Measurements from ENCODE around the gene EBP.

The EBP gene

GRCh38 chrX:48497871-48498270, 23.7 kb upstream of the EBP start:
- Histone ChIP-seq H3K4me3 (ENCODE audit: low read depth, low read length) (no peak overlapping the region), H3K9ac (ENCODE audit: low read depth, low read length) (no peak overlapping the region), H3K27me3 (ENCODE audit: control insufficient read depth, insufficient read depth, low read length) (no peaks in the 10 kb centered on the region), H3K4me1 (ENCODE audit: control insufficient read depth, insufficient read depth, low read length) (no peaks in the 10 kb centered on the region), H3K36me3 (ENCODE audit: control insufficient read depth, insufficient read depth, low read length) (no peaks in the 10 kb centered on the region), H3K9me3 (ENCODE audit: control insufficient read depth, insufficient read depth, low read length) (no peaks in the 10 kb centered on the region)

DNA sequence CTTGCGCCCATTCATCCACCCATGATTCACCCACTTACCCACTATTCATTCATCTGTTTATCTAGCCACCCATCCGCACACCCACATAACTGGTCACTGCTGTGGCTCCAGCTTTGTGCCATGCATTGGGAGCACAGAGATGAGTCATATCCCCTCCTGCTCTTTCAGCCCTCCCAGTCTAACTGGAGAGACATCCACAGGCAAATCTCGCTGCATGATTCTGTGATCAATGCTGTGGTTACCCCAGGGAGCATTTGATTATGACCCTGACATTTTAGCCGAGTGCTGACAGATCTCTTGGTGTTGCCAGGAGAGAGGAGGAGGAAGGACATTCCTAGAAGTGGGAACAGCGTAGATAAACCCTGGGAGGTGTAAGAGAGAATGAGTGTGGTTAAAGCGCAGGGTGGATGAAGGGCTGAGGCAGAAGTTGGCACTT, 23.2 kb upstream of the EBP start:
- H3K4me3 ChIP-seq (ENCODE audit: low read depth, low read length): no peak overlapping the region
- H3K27me3 ChIP-seq (ENCODE audit: control insufficient read depth, insufficient read depth, low read length): no peaks in the 10 kb centered on the region
- H3K4me1 ChIP-seq (ENCODE audit: control insufficient read depth, insufficient read depth, low read length): no peaks in the 10 kb centered on the region
- H3K9me3 ChIP-seq (ENCODE audit: control insufficient read depth, insufficient read depth, low read length): no peaks in the 10 kb centered on the region
- H3K9ac ChIP-seq (ENCODE audit: low read depth, low read length): no peak overlapping the region
- no peaks in the 10 kb centered on the region for H3K36me3 ChIP-seq (ENCODE audit: control insufficient read depth, insufficient read depth, low read length)

DNA sequence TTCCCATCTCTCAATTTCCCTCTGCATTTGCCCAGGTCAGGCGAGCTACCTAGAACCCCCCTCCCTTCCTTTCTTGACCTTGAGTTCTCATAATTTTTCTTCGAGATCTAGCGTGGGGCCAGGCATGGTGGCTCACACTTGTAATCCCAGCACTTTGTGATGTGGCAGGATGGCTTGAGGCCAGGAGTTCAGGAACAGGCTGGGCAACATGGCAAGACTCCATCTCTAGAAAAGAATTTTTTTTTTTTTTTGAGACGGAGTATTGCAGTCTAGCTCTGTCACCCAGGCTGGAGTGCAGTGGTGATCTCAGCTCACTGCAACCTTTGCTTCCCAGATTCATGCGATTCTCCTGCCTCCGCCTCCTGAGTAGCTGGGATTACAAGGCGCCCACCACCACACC, 17.3 kb upstream of the EBP start:
- no peak overlapping the region for H3K4me3 ChIP-seq (ENCODE audit: low read depth, low read length)
- no peak overlapping the region for H3K9ac ChIP-seq (ENCODE audit: low read depth, low read length)
- no peaks in the 10 kb centered on the region for H3K36me3 ChIP-seq (ENCODE audit: control insufficient read depth, insufficient read depth, low read length)
- H3K9me3 ChIP-seq (ENCODE audit: control insufficient read depth, insufficient read depth, low read length): no peaks in the 10 kb centered on the region
- H3K4me1 ChIP-seq (ENCODE audit: control insufficient read depth, insufficient read depth, low read length): no peaks in the 10 kb centered on the region
- H3K27me3 ChIP-seq (ENCODE audit: control insufficient read depth, insufficient read depth, low read length): no peaks in the 10 kb centered on the region

DNA sequence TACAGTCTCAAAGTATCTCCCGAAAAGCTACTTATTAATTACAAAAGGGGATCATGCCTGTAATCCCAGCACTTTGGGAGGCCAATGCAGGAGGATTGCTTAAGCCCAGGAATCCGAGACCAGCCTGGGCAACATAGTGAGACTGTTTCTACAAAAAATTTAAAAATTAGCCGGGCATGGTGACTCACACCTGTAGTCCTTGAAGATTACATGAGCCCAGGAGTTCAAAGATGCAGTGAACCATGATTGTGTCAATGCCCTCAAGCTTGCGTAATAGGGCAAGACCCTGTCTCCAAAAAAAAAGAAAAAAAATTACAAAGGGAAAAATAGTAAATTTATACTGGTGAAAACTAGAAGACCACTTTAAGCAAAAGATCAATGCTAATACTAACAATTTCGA, 16.1 kb upstream of the EBP start:
- Histone ChIP-seq H3K4me1 (ENCODE audit: control insufficient read depth, insufficient read depth, low read length) (no peaks in the 10 kb centered on the region), H3K9me3 (ENCODE audit: control insufficient read depth, insufficient read depth, low read length) (no peaks in the 10 kb centered on the region), H3K9ac (ENCODE audit: low read depth, low read length) (no peak overlapping the region), H3K4me3 (ENCODE audit: low read depth, low read length) (no peak overlapping the region), H3K36me3 (ENCODE audit: control insufficient read depth, insufficient read depth, low read length) (no peaks in the 10 kb centered on the region), H3K27me3 (ENCODE audit: control insufficient read depth, insufficient read depth, low read length) (no peaks in the 10 kb centered on the region)

GRCh38 chrX:48507246-48507645, 14.4 kb upstream of the EBP start:
- H3K36me3 ChIP-seq (ENCODE audit: control insufficient read depth, insufficient read depth, low read length): no peaks in the 10 kb centered on the region

GRCh38 chrX:48508400-48509244, 13.0 kb upstream of the EBP start, which contains the start of gene PORCN:
Gene PORCN (plus strand): TSS chrX:48508992. CDS start chrX:48509821, 829 bp downstream.
- no peaks in the 10 kb centered on the region for H3K27me3 ChIP-seq (ENCODE audit: control insufficient read depth, insufficient read depth, low read length)
- H3K9me3 ChIP-seq (ENCODE audit: control insufficient read depth, insufficient read depth, low read length): no peaks in the 10 kb centered on the region
- no peaks in the 10 kb centered on the region for H3K36me3 ChIP-seq (ENCODE audit: control insufficient read depth, insufficient read depth, low read length)
- no peaks in the 10 kb centered on the region for H3K4me1 ChIP-seq (ENCODE audit: control insufficient read depth, insufficient read depth, low read length)
- H3K4me3 ChIP-seq (ENCODE audit: low read depth, low read length): peak within 1 kb of the TSS; percentile 64
- H3K9ac ChIP-seq (ENCODE audit: low read depth, low read length): no peak within 1 kb of the TSS

More at GRCh38 chrX:48507246-48507645, 14.4 kb upstream of the EBP start:
- Histone ChIP-seq H3K4me1 (ENCODE audit: control insufficient read depth, insufficient read depth, low read length) (no peaks in the 10 kb centered on the region), H3K4me3 (ENCODE audit: low read depth, low read length) (no peak overlapping the region), H3K9me3 (ENCODE audit: control insufficient read depth, insufficient read depth, low read length) (no peaks in the 10 kb centered on the region), H3K27me3 (ENCODE audit: control insufficient read depth, insufficient read depth, low read length) (no peaks in the 10 kb centered on the region), H3K9ac (ENCODE audit: low read depth, low read length) (no peak overlapping the region)

- H3K36me3 ChIP-seq (ENCODE audit: control insufficient read depth, insufficient read depth, low read length): no peaks in the 10 kb centered on the region
- no peak overlapping the region for H3K9ac ChIP-seq (ENCODE audit: low read depth, low read length)
- no peaks in the 10 kb centered on the region for H3K4me1 ChIP-seq (ENCODE audit: control insufficient read depth, insufficient read depth, low read length)
- H3K9me3 ChIP-seq (ENCODE audit: control insufficient read depth, insufficient read depth, low read length): no peaks in the 10 kb centered on the region
- H3K27me3 ChIP-seq (ENCODE audit: control insufficient read depth, insufficient read depth, low read length): no peaks in the 10 kb centered on the region
- peak overlapping the region; percentile 64 for H3K4me3 ChIP-seq (ENCODE audit: low read depth, low read length)
These were observed 12.4 kb upstream of the EBP start for GRCh38 chrX:48509245-48509590.

GRCh38 chrX:48509619-48510018, 12.0 kb upstream of the EBP start:
- Histone ChIP-seq H3K9ac (ENCODE audit: low read depth, low read length) (no peak overlapping the region), H3K9me3 (ENCODE audit: control insufficient read depth, insufficient read depth, low read length) (no peaks in the 10 kb centered on the region), H3K27me3 (ENCODE audit: control insufficient read depth, insufficient read depth, low read length) (no peaks in the 10 kb centered on the region), H3K4me1 (ENCODE audit: control insufficient read depth, insufficient read depth, low read length) (no peaks in the 10 kb centered on the region), H3K36me3 (ENCODE audit: control insufficient read depth, insufficient read depth, low read length) (no peaks in the 10 kb centered on the region), H3K4me3 (ENCODE audit: low read depth, low read length) (peak overlapping the region; percentile 64)

DNA sequence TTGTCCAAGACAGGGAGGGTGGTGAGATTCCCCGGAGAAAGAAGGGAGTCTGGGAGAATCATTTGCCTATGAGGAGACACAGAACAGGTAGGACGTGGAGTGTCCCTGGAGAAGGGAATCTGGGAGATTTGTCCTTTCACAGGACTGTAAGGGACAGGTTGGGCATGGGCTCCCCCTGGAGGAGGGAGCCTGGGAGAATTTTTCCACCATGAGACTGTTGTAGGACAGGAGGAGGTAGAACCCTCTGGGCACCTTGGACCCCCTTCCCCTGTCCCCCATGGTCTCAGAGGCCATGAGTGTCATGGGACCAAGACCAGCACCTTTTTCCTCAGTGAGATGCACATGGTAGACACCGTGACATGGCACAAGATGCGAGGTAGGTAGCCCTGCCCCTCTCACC, 10.0 kb upstream of the EBP start:
- Histone ChIP-seq H3K9ac (ENCODE audit: low read depth, low read length) (no peak overlapping the region), H3K4me3 (ENCODE audit: low read depth, low read length) (no peak overlapping the region), H3K4me1 (ENCODE audit: control insufficient read depth, insufficient read depth, low read length) (no peaks in the 10 kb centered on the region), H3K27me3 (ENCODE audit: control insufficient read depth, insufficient read depth, low read length) (no peaks in the 10 kb centered on the region), H3K36me3 (ENCODE audit: control insufficient read depth, insufficient read depth, low read length) (peaks cover 2% of the 10 kb centered on the region), H3K9me3 (ENCODE audit: control insufficient read depth, insufficient read depth, low read length) (no peaks in the 10 kb centered on the region)

- H3K4me3 ChIP-seq (ENCODE audit: low read depth, low read length): no peak overlapping the region
- peaks cover 2% of the 10 kb centered on the region for H3K36me3 ChIP-seq (ENCODE audit: control insufficient read depth, insufficient read depth, low read length)
- H3K4me1 ChIP-seq (ENCODE audit: control insufficient read depth, insufficient read depth, low read length): no peaks in the 10 kb centered on the region
- H3K9ac ChIP-seq (ENCODE audit: low read depth, low read length): no peak overlapping the region
- H3K27me3 ChIP-seq (ENCODE audit: control insufficient read depth, insufficient read depth, low read length): no peaks in the 10 kb centered on the region
- H3K9me3 ChIP-seq (ENCODE audit: control insufficient read depth, insufficient read depth, low read length): no peaks in the 10 kb centered on the region
These were observed 9.2 kb upstream of the EBP start for GRCh38 chrX:48512371-48512935.

DNA sequence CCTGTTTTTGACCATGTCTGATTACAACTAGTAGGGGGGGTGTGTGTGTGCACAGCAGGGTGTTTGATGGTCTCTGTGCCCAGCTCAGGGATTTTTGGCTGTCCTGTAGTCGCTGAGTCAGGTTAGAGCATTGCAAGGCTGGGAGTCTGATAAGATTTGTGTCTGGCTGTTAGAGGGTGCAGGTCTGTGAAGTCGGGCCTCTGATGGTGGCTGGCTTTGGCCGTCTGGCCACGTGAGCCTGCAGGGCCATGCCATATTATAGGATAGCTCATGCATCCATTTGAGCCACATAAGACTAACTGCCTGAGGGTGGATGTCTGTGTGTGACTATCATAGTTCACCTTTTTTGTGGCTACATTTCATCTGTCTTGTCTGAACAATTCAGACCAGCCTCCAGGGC, 7.9 kb upstream of the EBP start:
- Histone ChIP-seq H3K36me3 (ENCODE audit: control insufficient read depth, insufficient read depth, low read length) (peaks cover 2% of the 10 kb centered on the region), H3K27me3 (ENCODE audit: control insufficient read depth, insufficient read depth, low read length) (no peaks in the 10 kb centered on the region), H3K4me3 (ENCODE audit: low read depth, low read length) (no peak overlapping the region), H3K9ac (ENCODE audit: low read depth, low read length) (no peak overlapping the region), H3K4me1 (ENCODE audit: control insufficient read depth, insufficient read depth, low read length) (no peaks in the 10 kb centered on the region), H3K9me3 (ENCODE audit: control insufficient read depth, insufficient read depth, low read length) (no peaks in the 10 kb centered on the region)

DNA sequence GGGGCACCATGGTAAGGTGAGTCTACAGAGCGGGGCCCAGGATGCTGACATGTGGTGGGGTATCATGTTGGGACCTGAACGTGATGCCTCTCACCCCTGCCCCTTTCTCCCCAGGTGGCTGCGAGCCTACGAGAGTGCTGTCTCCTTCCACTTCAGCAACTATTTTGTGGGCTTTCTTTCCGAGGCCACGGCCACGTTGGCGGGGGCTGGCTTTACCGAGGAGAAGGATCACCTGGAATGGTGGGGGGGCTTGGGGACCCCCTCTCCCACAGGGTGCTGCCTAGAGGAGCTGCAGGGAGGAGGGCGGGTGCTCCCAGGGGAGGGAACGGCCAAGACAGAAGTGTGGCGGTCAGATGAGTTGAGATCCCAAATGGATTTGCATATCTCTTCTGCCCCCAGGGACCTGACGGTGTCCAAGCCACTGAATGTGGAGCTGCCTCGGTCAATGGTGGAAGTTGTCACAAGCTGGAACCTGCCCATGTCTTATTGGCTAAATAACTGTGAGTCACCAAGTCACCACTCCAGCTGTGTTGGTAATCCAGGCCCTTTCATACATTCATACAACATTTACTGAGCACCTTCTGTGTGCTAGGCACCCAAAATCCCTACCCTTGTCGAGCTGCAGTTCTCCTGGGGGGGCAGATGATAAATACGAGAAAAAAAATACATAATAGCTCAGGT, 7.3 kb upstream of the EBP start:
- Histone ChIP-seq H3K36me3 (ENCODE audit: control insufficient read depth, insufficient read depth, low read length) (peaks cover 2% of the 10 kb centered on the region), H3K27me3 (ENCODE audit: control insufficient read depth, insufficient read depth, low read length) (no peaks in the 10 kb centered on the region), H3K9ac (ENCODE audit: low read depth, low read length) (no peak overlapping the region), H3K4me3 (ENCODE audit: low read depth, low read length) (no peak overlapping the region), H3K4me1 (ENCODE audit: control insufficient read depth, insufficient read depth, low read length) (no peaks in the 10 kb centered on the region), H3K9me3 (ENCODE audit: control insufficient read depth, insufficient read depth, low read length) (no peaks in the 10 kb centered on the region)
